Activated CD4-positive, alpha-beta memory T cell treated with anti-CD3 and anti-CD28 coated beads, Interleukin-2, amount 10 ng/mL, durations not matched to agents 7 days and 5 days (primary cell): ENCODE data around the gene P4HB. TPM values are rescaled to one million over a fixed set of nuclear protein-coding genes. Genes with fewer than 3 reads are reported as not detected.

Experiments used
- CTCF ChIA-PET: fragments of 350-600 bp; sonication (Branson Sonifier 250); formaldehyde crosslinking; loops from one replicate; lab custom pipeline; 2021; ENCODE audit warnings: antibody characterized with exemption, inconsistent platforms; lab: Charles Lee
- POLR2A ChIA-PET: fragments of 350-600 bp; sonication (Branson Sonifier 250); formaldehyde crosslinking; loops from one replicate; lab custom pipeline; 2021; ENCODE audit warnings: antibody characterized with exemption; lab: Charles Lee
- DNase-seq: peaks from one replicate; pipeline ENCODE4 v3.0.0-alpha.2; 2020
- H3K27ac Mint-ChIP-seq: one replicate; pipeline ENCODE4 v1.8.0; 2021; ENCODE audit warnings: mild to moderate bottlenecking, mixed read lengths
- H3K27me3 Mint-ChIP-seq: one replicate; pipeline ENCODE4 v1.8.0; 2021; ENCODE audit warnings: mixed read lengths
- H3K36me3 Mint-ChIP-seq: one replicate; pipeline ENCODE4 v1.8.0; 2021; ENCODE audit warnings: low read depth, mixed read lengths
- H3K4me1 Mint-ChIP-seq: one replicate; pipeline ENCODE4 v1.8.0; 2021; ENCODE audit warnings: mixed read lengths
- H3K4me3 Mint-ChIP-seq: one replicate; pipeline ENCODE4 v1.8.0; 2021; ENCODE audit warnings: mild to moderate bottlenecking, mixed read lengths
- H3K9me3 Mint-ChIP-seq: one replicate; pipeline ENCODE4 v1.8.0; 2021; ENCODE audit warnings: mixed read lengths
- total RNA-seq, 2 experiments: library from RNA; stranded (reverse); gene quantifications; one replicate each; pipeline ENCODE4 v1.2.3, GENCODE V29; 2021

The P4HB gene
- total RNA-seq, 2 experiments from 2014 or later: 483 to 496 TPM

DNA sequence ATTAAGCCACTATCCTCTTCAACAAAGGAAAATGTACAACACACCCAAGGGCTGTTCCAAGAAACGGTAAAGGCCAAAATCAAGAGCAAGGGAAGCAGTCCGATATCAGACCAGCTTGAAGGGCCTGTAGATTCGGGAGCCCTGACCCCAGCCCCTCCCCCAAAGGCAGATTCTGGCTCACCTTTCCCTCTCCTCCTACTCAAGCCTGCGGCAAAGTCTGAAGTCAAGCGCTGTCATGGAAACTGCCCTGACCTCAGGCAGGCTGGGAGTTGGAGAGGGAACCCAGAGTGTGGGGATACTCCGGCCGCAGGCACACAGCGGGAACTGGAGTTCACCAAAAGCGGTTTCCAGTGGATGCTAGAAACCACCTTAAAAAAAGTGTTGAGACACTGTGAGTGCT lies 29.3 kb upstream of the P4HB start:
- Mint-ChIP-seq H3K27ac (peak overlapping the region; percentile 44), H3K4me3 (peak overlapping the region; percentile 87), H3K9me3 (no peaks in the 10 kb centered on the region), H3K27me3 (no peaks in the 10 kb centered on the region), H3K4me1 (peaks cover 46% of the 10 kb centered on the region), H3K36me3 (peaks cover 51% of the 10 kb centered on the region)
- DNase-seq: no peak
- CTCF ChIA-PET: no interaction called here
- POLR2A ChIA-PET: interaction anchor here (0.6 to 12.3 kb wide), 5 partner anchors 10 to 38 kb away, joined by 3 to 140 read pairs (median 3); partner anchors contain the start of genes ARHGDIA and MAFG

DNA sequence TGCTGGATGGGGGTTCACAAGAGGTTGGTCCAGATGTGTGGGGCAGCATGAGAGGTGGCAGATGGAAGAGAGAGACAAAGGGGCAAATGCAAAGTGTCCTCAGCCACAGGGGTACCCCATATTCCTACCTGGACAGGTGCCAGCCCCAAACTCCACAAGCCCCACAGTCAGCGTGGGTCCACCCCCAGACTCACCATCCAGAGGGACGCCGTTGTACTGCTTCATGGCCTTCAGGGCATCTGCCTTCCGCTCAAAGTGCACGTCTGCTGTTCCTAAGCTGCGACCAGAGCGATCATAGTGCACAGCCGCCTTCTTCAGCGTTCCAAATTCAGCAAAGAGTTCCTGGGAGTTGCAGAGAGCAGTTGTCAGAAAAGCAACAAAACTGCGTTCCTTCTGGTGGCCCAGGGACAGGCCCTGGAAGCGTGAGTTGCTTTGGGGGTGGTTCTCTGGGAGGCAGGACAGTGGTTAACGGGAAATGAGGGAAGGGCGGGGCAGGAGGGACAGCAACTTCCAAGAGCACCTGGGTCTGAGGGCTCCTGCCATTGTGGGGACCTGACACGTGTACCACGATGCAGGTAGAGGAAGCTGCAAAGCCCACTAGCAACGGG lies 28.8 kb upstream of the P4HB start:
- H3K27ac Mint-ChIP-seq: peak overlapping the region; percentile 68
- H3K4me3 Mint-ChIP-seq: peak overlapping the region; percentile 87
- peaks cover 46% of the 10 kb centered on the region for H3K4me1 Mint-ChIP-seq
- POLR2A ChIA-PET: interaction anchor here (0.6 to 12.3 kb wide), 4 partner anchors 10 to 39 kb away, joined by 3 to 140 read pairs (median 4); partner anchors contain the start of genes ARHGDIA and MAFG
- no peak for DNase-seq
- H3K36me3 Mint-ChIP-seq: peaks cover 56% of the 10 kb centered on the region
- H3K27me3 Mint-ChIP-seq: no peaks in the 10 kb centered on the region
- no peaks in the 10 kb centered on the region for H3K9me3 Mint-ChIP-seq
- CTCF ChIA-PET: no interaction called here

DNA sequence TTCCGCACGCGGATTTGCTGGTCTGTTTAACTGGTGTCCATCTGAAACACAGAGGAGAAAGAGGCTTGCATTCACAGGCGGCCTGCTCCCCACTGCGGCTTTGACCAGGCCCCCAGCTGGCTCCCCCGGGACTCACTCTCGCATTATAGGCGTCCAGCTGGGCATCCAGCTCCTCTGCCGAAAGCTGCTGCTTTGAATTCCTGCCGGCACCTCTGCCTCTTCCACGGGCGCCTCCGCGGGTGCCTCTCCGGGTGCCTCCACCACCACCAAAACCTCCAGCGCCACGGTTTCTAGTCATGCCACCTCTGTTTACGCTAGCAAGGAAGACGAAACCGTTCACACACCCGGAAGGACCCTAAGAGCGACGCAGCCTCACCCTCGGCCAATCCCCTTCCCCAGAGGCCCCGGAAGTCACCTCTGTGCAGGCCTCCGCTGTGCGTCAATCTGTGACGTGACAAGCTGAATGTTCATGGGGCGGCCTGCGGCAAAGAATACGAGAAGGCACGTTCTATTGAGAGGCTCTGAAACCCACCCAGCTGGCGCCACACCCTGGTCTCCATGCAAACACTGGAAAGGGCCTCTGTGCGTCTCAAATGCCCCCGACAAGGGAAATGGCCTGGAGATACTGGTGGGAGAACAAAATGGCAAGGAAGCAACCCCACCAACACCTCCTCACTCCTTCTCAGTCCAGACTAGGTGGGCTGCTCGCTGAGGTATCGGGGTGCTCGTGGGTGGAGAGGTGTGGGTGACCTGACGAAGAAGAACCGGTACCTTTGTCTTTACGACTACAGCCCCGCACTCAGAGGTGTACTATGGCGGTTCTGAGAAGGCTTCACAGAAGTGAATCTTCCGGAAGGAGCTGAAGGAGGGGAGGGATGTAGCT lies 28.0 kb upstream of the P4HB start:
- peaks cover 42% of the 10 kb centered on the region for H3K4me1 Mint-ChIP-seq
- peaks cover 57% of the 10 kb centered on the region for H3K36me3 Mint-ChIP-seq
- DNase-seq: no peak
- no peaks in the 10 kb centered on the region for H3K9me3 Mint-ChIP-seq
- no peaks in the 10 kb centered on the region for H3K27me3 Mint-ChIP-seq
- H3K27ac Mint-ChIP-seq: peak overlapping the region; percentile 68
- ChIA-PET CTCF (no interaction called here), POLR2A (interaction anchor here (0.7 to 12.3 kb wide), 4 partner anchors 9 to 39 kb away, joined by 3 to 140 read pairs (median 4); partner anchors contain the start of genes ARHGDIA and MAFG)
- peak overlapping the region; percentile 87 for H3K4me3 Mint-ChIP-seq

DNA sequence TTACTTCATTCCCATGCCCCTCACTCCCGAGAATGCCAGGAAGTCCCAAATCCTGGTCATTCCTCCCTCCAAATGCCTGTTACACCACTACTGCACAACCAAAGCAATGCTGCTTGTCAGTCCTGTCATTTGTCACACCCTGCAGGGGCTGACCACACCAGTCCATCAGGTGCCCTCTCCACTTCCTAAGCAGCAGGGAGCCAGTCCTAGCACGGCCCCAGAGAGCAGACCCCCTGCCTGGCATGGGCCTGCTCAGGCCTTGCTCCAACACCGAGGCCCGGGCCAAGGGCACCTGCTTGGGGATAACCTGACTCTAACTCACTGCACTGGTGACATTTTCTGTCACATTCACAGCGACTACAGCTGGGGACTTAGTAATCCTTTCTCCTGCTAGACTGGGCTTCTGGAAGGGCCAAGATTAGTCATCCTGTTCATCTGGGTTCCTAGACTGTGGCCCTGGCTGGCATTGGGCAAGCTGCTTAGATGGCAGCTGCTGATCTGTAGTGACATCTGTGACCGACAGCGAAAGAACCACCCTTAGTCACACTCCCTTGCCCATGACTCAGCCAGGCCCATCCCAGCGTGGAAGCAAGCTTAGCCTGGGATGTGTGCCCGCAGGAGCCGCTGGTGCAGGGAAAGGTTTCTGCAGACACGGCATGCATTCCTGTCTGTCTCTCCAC lies 25.7 kb upstream of the P4HB start:
- Mint-ChIP-seq H3K9me3 (no peaks in the 10 kb centered on the region), H3K27me3 (no peaks in the 10 kb centered on the region), H3K27ac (no peak overlapping the region), H3K4me1 (peaks cover 33% of the 10 kb centered on the region), H3K4me3 (no peak overlapping the region), H3K36me3 (peaks cover 65% of the 10 kb centered on the region)
- ChIA-PET CTCF (no interaction called here), POLR2A (interaction anchor here (0.7 to 12.3 kb wide), 5 partner anchors 10 to 34 kb away, joined by 3 to 140 read pairs (median 4); partner anchors contain the start of gene ARHGDIA)
- no peak for DNase-seq

DNA sequence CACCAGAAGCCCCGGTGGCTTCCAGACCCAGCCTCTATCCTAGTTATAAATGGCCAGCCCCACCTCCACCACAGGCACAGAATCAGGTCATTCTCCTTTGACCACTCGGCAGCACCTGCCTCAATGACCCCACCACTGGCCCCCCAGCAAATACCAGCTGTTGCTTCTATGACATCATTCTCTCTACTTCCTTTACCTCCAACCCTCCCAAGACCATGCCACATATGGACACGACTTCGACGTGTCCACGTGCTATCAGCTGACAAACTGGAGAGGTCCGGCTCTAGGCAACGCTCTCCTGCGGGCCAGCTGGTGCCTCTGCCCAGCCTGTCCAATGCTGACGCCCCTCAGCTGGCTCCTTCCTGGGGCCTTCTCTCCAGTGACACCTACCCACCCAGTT lies 25.1 kb upstream of the P4HB start:
- H3K36me3 Mint-ChIP-seq: peaks cover 63% of the 10 kb centered on the region
- ChIA-PET POLR2A (interaction anchor here (1.0 to 12.3 kb wide), 4 partner anchors 13 to 411 kb away, joined by 3 to 140 read pairs (median 5); partner anchors contain the start of gene ARHGDIA), CTCF (interaction anchor here (1.0 to 1.3 kb wide), 2 partner anchors 13 to 15 kb away, joined by 3 to 4 read pairs; no protein-coding TSS in a partner anchor)
- no peak overlapping the region for H3K4me3 Mint-ChIP-seq
- H3K27me3 Mint-ChIP-seq: no peaks in the 10 kb centered on the region
- H3K27ac Mint-ChIP-seq: no peak overlapping the region
- DNase-seq: no peak
- no peaks in the 10 kb centered on the region for H3K9me3 Mint-ChIP-seq
- peaks cover 32% of the 10 kb centered on the region for H3K4me1 Mint-ChIP-seq

- Mint-ChIP-seq H3K4me3 (no peak overlapping the region), H3K27me3 (no peaks in the 10 kb centered on the region), H3K36me3 (peaks cover 58% of the 10 kb centered on the region), H3K9me3 (no peaks in the 10 kb centered on the region), H3K4me1 (peaks cover 27% of the 10 kb centered on the region), H3K27ac (no peak overlapping the region)
- DNase-seq: no peak
- ChIA-PET CTCF (interaction anchor here (1.0 to 1.3 kb wide), 2 partner anchors 12 to 15 kb away, joined by 3 to 4 read pairs; no protein-coding TSS in a partner anchor), POLR2A (interaction anchor here (1.0 to 12.3 kb wide), 4 partner anchors 13 to 412 kb away, joined by 3 to 140 read pairs (median 5); partner anchors contain the start of gene ARHGDIA)
Measured at GRCh38 chr17:81884968-81885367, 24.6 kb upstream of the P4HB start.

DNA sequence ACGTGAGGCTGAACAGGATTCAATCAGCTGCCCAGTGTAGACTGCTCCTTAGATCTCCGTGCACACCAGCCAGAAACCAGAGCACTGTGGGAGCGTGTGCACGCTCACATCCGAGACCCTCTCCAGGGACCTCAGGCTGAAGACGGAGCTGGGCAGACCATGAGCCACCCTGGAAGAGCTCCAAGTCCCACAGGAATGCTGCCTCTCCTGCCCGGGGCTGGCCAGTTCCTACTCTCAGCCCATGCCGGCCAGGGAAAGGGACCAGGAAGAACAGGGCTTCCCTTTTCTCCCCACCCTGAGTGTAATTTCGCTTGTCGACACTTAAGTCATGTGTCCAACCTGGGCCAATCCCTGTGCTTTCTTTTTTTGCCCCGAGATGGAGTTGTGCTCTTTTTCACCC lies 24.2 kb upstream of the P4HB start:
- Mint-ChIP-seq H3K4me3 (no peak overlapping the region), H3K36me3 (peaks cover 59% of the 10 kb centered on the region), H3K27me3 (no peaks in the 10 kb centered on the region), H3K9me3 (no peaks in the 10 kb centered on the region), H3K27ac (no peak overlapping the region), H3K4me1 (peaks cover 25% of the 10 kb centered on the region)
- ChIA-PET CTCF (interaction anchor here (1.0 to 1.3 kb wide), 3 partner anchors 12 to 15 kb away, joined by 3 to 4 read pairs (median 3); no protein-coding TSS in a partner anchor), POLR2A (interaction anchor here (1.0 to 12.3 kb wide), 4 partner anchors 12 to 412 kb away, joined by 3 to 140 read pairs (median 5); partner anchors contain the start of gene ARHGDIA)
- DNase-seq: no peak

GRCh38 chr17:81879121-81879520 lies 18.8 kb upstream of the P4HB start:
- peaks cover 39% of the 10 kb centered on the region for H3K36me3 Mint-ChIP-seq

DNA sequence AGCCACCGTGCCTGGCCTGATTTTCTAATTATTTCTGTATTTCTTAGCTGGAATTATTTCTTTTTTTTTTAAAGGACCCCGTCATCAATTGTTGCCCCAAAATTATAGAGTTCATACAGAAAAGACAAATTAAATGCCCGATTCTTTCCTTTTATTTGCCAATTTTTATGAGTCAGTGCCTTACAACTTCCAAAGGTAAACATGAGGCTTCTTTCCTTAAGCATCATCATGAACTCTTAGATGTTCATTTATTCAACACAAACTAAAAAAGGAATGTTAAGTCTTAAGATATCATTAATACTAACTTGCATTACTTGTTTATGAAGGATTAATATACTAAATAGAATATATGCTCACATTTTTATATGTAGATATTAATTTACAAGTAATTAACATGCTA lies 18.0 kb upstream of the P4HB start:
- Mint-ChIP-seq H3K27me3 (no peaks in the 10 kb centered on the region), H3K36me3 (peaks cover 38% of the 10 kb centered on the region), H3K4me1 (peaks cover 6% of the 10 kb centered on the region), H3K27ac (no peak overlapping the region), H3K4me3 (no peak overlapping the region), H3K9me3 (no peaks in the 10 kb centered on the region)
- CTCF ChIA-PET: no interaction called here
- no peak for DNase-seq
- POLR2A ChIA-PET: no interaction called here

More at GRCh38 chr17:81879121-81879520, 18.8 kb upstream of the P4HB start:
- Mint-ChIP-seq H3K27ac (no peak overlapping the region), H3K27me3 (no peaks in the 10 kb centered on the region), H3K4me3 (no peak overlapping the region), H3K9me3 (no peaks in the 10 kb centered on the region), H3K4me1 (no peaks in the 10 kb centered on the region)
- no peak for DNase-seq
- ChIA-PET POLR2A (interaction anchor here (0.9 to 3.0 kb wide), 5 partner anchors 8 to 12 kb away, joined by 3 to 16 read pairs (median 3); partner anchors contain the start of genes ALYREF and ARHGDIA), CTCF (interaction anchor here (1.5 kb wide), 1 partner anchor 227 kb away, joined by 3 read pairs; no protein-coding TSS in a partner anchor)

DNA sequence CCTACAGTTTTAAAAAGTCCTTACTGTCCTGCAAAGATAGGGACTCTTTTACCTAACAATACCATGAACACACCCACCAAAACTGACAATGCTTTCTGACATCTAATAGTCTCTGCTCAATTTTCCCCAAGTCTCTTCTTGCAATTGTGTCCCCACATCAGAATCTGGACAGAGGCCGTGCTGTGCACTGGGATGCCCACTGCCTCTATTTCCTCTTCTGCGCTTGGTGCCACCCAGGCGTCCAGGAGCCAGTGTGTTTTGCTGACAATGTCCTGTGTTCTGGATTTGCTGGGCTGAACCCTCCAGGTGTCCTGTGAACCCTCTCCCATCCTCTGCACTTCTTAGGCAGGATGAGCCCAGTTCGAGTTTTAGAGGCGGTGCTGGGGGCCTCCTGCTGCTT lies 17.2 kb upstream of the P4HB start:
- Mint-ChIP-seq H3K27me3 (no peaks in the 10 kb centered on the region), H3K27ac (no peak overlapping the region), H3K36me3 (peaks cover 40% of the 10 kb centered on the region), H3K4me3 (no peak overlapping the region), H3K9me3 (no peaks in the 10 kb centered on the region), H3K4me1 (peaks cover 13% of the 10 kb centered on the region)
- ChIA-PET CTCF (no interaction called here), POLR2A (interaction anchor here (2.1 kb wide), 1 partner anchor 15 kb away, joined by 6 read pairs; no protein-coding TSS in a partner anchor)
- DNase-seq: no peak

GRCh38 chr17:81871387-81872230 lies 11.3 kb upstream of the P4HB start:
- Mint-ChIP-seq H3K36me3 (peaks cover 38% of the 10 kb centered on the region), H3K27ac (peak overlapping the region; percentile 82), H3K27me3 (no peaks in the 10 kb centered on the region), H3K4me3 (peak overlapping the region; percentile 74), H3K4me1 (peaks cover 45% of the 10 kb centered on the region), H3K9me3 (no peaks in the 10 kb centered on the region)
- CTCF ChIA-PET: interaction anchor here (1.0 kb wide), 1 partner anchor 12 kb away, joined by 3 read pairs; no protein-coding TSS in a partner anchor
- peak; percentile 95 for DNase-seq
- POLR2A ChIA-PET: interaction anchor here (0.7 to 7.0 kb wide), 19 partner anchors 9 to 188 kb away, joined by 3 to 140 read pairs (median 7); partner anchors contain the start of genes ALYREF, ANAPC11, ARL16 and CENPX
